Measurements from ENCODE around the gene SUOX. TPM values are rescaled to one million over a fixed set of nuclear protein-coding genes. Genes with fewer than 3 reads are reported as not detected.
"Not testable (repeated sequence)": the region's sequence is repeated elsewhere in the genome, so short reads cannot be mapped to it uniquely, and the experiment has no call there.

The SUOX gene
- total RNA-seq, 2 donors from 2014 or later: 10.6 to 20.8 TPM

- TF ChIP-seq POLR2A (IDR thresholded peaks at IDR 0.05): no peak
- TF ChIP-seq CTCF (IDR thresholded peaks at IDR 0.05): no peak
Observed at GRCh38 chr12:56001487-56002100, 4.5 kb downstream of the SUOX start.

GRCh38 chr12:56003376-56003775, 6.3 kb downstream of the SUOX start:
- H3K27me3 ChIP-seq; H3K9me3 ChIP-seq; H3K36me3 ChIP-seq (replicated peaks in 1 of 2; ENCODE audit: insufficient read depth in 1 of 2, low read depth in 2 of 2); intact Hi-C loops (cut with DNase I); H3K4me3 ChIP-seq; DNase-seq; H3K27ac ChIP-seq; ATAC-seq: not testable (repeated sequence)
- WGBS, 2 donors: 88 to 90% methylated on average over 5 of the region's 5 CpGs
- H3K4me1 ChIP-seq: peaks cover 20% of the 10 kb centered on the region

More at GRCh38 chr12:56001487-56002100, 4.5 kb downstream of the SUOX start:
- no peaks in the 10 kb centered on the region for H3K9me3 ChIP-seq
- peak overlapping the region in 1 of 4 donors; percentile 62 for H3K27ac ChIP-seq
- no peak for DNase-seq
- H3K36me3 ChIP-seq (replicated peaks in 1 of 2; ENCODE audit: insufficient read depth in 1 of 2, low read depth in 2 of 2): peaks cover 0 to 2% of the 10 kb centered on the region in 2 donors
- no peak for ATAC-seq
- intact Hi-C loops (cut with DNase I): no loop called here
- H3K4me1 ChIP-seq: peaks cover 24% of the 10 kb centered on the region
- H3K4me3 ChIP-seq: no peak overlapping the region
- no peaks in the 10 kb centered on the region for H3K27me3 ChIP-seq
- WGBS, 2 donors: 54% methylated on average over 7 of the region's 7 CpGs

- Histone ChIP-seq H3K27me3 (no peaks in the 10 kb centered on the region), H3K27ac (no peak overlapping the region), H3K4me3 (no peak overlapping the region), H3K36me3 (replicated peaks in 1 of 2; ENCODE audit: insufficient read depth in 1 of 2, low read depth in 2 of 2) (peaks cover 0 to 2% of the 10 kb centered on the region in 2 donors), H3K9me3 (no peaks in the 10 kb centered on the region), H3K4me1 (peaks cover 18% of the 10 kb centered on the region)
- no peak for ATAC-seq
- TF ChIP-seq CTCF (IDR thresholded peaks at IDR 0.05): no peak
- TF ChIP-seq POLR2A (IDR thresholded peaks at IDR 0.05): no peak
- intact Hi-C loops (cut with DNase I): no loop called here
- no peak for DNase-seq
- WGBS, 2 donors: 92% methylated on average over 7 of the region's 10 CpGs; no CpG with 5 or more reads in 1 of the 2 donors
Observed at GRCh38 chr12:56004211-56004610, 7.1 kb downstream of the SUOX start.

- no peaks in the 10 kb centered on the region for H3K9me3 ChIP-seq
- TF ChIP-seq CTCF (IDR thresholded peaks at IDR 0.05) (no peak), POLR2A (IDR thresholded peaks at IDR 0.05) (peak in 1 of 3 donors; percentile 13)
- H3K4me3 ChIP-seq: peak overlapping the region; percentile 92 to 99
- intact Hi-C loops (cut with DNase I): no loop called here
- peak; percentile 76 for ATAC-seq
- H3K4me1 ChIP-seq: peaks cover 7% of the 10 kb centered on the region
- no peaks in the 10 kb centered on the region for H3K27me3 ChIP-seq
- H3K36me3 ChIP-seq (replicated peaks in 1 of 2; ENCODE audit: insufficient read depth in 1 of 2, low read depth in 2 of 2): peaks cover 0 to 2% of the 10 kb centered on the region in 2 donors
- H3K27ac ChIP-seq: peak overlapping the region; percentile 84 to 93 (median 88)
- peak; percentile 61 to 83 (median 70) for DNase-seq
- WGBS, 2 donors: 1 to 2% methylated on average over 19 to 42 of the region's 44 CpGs
Observed at GRCh38 chr12:56007564-56008559, 10.8 kb downstream of the SUOX start.

- H3K9me3 ChIP-seq: no peaks in the 10 kb centered on the region
- H3K4me1 ChIP-seq: peaks cover 7% of the 10 kb centered on the region
- DNase-seq (no peak), ATAC-seq (no peak)
- no peak overlapping the region for H3K4me3 ChIP-seq
- no peaks in the 10 kb centered on the region for H3K27me3 ChIP-seq
- no peaks in the 10 kb centered on the region for H3K36me3 ChIP-seq (replicated peaks in 1 of 2; ENCODE audit: insufficient read depth in 1 of 2, low read depth in 2 of 2)
- no peak for TF ChIP-seq POLR2A (IDR thresholded peaks at IDR 0.05)
- no peak for TF ChIP-seq CTCF (IDR thresholded peaks at IDR 0.05)
- intact Hi-C loops (cut with DNase I): no loop called here
- no peak overlapping the region for H3K27ac ChIP-seq
- 46 to 60% methylated on average over 2 of the region's 2 CpGs for WGBS, 2 donors
Observed at GRCh38 chr12:56010111-56010570, 13.1 kb downstream of the SUOX start.

Data from body of pancreas (tissue), 4 donors.